HG02798 (cell line): ENCODE measurements around the gene PRKCE.
"Not testable (repeated sequence)": the region's sequence is repeated elsewhere in the genome, so short reads cannot be mapped to it uniquely, and the experiment has no call there.

Experiments
- ATAC-seq: cut with Tn5 transposase; IDR thresholded peaks from one replicate; pipeline ENCODE4 v1.9.1; 2021; ENCODE audit warnings: mild to moderate bottlenecking; ENCODE audit not compliant: unreplicated experiment, poor library complexity

Gene PRKCE

GRCh38 chr2:46183426-46183825, 532.0 kb downstream of the PRKCE start:
- no peak for ATAC-seq

- ATAC-seq = no peak
Measured at GRCh38 chr2:46184794-46185583, 533.5 kb downstream of the PRKCE start.

GRCh38 chr2:46187112-46187618, 535.7 kb downstream of the PRKCE start:
- peak; percentile 69 for ATAC-seq

- no peak for ATAC-seq
Measured at GRCh38 chr2:46188041-46188716, 536.7 kb downstream of the PRKCE start.

- no peak for ATAC-seq
Measured at GRCh38 chr2:46193356-46193755, 541.9 kb downstream of the PRKCE start.

GRCh38 chr2:46193855-46194254, 542.4 kb downstream of the PRKCE start:
- no peak for ATAC-seq

DNA sequence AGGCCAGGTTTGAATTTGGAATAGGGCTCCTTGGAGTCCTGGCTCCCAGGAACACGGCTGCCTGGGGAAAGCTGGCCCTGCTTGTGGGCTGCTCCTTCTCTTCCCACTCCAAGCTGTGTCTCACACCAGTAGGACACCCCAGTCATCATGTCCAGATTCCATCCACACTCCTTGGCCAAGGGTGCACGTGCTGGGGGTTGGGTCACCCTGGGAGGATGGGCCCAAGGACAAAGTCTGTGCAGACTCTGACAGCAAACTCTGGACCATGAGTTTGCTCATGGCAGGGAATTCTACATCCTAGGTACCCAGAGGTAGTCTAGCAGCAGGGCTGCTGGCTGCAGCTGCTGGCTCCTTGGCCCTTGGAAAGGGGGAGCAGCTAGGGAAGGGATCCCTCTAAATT, 543.4 kb downstream of the PRKCE start:
- ATAC-seq = no peak

DNA sequence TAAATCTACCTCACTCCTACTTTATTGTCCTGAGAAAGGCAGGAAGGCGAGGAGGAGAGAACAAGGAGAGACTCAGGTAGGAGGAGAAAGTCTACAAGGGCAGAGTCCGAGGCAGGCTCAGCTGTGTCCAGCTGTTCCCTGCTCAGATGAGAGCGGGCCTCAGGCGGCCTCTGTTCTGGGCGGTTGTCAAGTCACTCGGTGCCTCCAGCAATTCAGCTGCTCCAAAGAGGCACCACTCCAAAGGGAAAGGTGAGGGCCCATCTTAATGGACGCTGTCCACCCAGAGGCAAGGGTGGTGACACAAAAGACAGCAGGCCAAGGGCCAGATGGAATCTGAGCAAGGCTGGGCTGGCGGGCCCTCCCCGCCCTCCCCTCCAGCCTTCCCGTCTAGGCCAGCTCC, 544.3 kb downstream of the PRKCE start:
- ATAC-seq = no peak

GRCh38 chr2:46196871-46197462, 545.5 kb downstream of the PRKCE start:
- no peak for ATAC-seq

GRCh38 chr2:46197672-46198071, 546.2 kb downstream of the PRKCE start:
- ATAC-seq = no peak

GRCh38 chr2:46198164-46198883, 546.8 kb downstream of the PRKCE start:
- no peak for ATAC-seq

DNA sequence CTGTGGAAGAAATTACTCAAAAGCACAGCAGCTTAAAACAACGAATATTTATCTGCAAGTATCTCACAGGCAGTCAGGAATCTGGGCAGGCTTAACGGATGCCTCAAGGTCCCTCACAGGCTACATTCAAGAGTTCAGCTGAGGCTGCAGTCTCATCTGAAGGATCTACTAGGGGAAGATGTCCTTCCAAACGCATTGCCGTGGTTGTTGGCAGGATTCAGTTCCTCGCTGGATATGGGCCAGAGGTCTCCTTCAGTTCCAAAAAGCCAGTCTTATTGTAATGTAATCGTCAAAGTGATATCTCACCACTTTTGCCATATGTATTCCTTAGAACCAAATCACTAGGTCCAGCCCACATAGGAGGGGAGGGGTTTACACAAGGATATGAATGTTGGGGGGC, 547.5 kb downstream of the PRKCE start:
- ATAC-seq = no peak

DNA sequence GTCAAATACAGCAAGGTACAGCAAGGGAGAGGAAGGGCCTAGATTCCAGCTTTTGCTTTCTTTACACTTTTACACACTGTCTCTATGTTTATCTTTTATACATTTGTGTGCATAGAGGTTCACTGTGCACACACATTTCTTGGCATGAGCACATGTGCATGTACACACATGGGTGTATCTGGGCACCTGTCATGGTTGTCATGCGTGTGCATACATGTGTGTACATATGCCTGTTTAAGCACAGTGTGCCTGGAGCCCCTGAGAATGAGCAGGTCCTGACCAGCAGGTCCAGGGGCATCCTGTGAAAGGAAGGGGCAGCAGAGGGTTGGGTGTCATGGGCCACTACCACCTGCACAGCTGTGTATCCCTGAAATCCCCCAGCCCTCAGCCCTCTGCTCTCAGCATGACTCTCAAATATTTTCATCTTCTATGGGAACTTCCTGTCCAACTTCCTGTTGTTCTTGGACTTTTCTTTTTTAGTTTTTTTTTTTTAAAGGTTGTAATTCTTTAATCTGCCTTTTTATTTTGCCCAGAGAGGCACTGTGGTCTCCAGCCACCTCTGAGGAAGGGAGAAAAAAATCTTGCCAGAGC, 548.7 kb downstream of the PRKCE start:
- no peak for ATAC-seq

GRCh38 chr2:46200861-46201605, 549.6 kb downstream of the PRKCE start:
- ATAC-seq = no peak

DNA sequence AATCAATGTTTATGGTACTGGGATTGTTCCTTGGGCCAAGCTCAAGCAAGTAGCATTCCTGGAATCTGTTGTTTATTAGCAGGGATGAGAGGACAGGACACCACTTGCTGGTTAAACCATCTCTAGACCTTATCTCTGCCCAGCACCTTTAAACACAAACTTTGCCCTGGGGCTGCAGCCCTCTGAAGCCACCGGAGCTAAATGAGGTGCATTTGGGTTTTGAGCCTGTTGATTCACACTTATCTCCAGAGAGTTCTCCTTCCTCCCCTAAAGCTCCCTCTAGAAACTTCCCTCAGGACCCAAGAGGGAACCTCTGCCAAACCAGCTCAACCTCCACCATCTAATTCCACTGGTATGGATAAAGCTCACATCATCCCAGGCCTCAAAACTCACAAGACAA, 551.0 kb downstream of the PRKCE start:
- ATAC-seq = no peak

DNA sequence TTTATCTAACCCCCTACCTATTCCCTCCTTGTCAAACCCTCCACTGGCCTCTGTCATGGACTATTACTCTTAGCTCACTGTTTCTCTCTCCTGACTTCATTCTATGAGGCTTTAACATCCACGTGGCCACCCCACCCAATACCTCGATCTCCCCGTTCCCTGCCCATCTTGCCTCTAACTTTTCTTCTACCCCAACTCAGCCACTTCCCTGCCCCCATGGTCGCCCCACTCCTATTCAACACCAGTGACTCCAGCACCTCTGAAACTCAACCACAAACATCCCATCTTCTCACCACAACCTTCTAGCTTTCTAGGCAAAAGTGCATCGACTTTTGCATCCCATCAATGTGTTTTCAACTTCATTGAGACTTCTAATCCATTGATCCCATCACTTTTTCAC, 551.5 kb downstream of the PRKCE start:
- no peak for ATAC-seq

- not testable (repeated sequence) for ATAC-seq
Measured at GRCh38 chr2:46203636-46204035, 552.2 kb downstream of the PRKCE start.

DNA sequence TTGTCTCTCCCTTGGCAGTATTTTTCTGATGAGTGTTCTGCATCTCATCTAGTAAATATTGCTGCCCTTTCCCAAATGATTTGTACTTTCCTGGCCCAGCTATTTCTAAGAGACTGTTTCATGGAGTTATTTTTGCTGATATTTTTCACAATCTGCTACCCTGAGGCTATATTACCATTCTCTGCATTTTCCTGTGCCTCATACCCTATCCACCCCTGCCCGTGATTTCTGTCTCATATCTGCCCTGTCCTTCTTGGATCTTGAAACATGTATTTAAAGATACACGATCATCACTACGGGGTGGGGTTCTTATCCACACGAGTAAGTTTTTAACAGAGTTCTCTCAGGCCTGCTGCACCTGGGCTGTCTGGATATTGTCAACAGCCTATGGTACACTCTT, 556.1 kb downstream of the PRKCE start:
- ATAC-seq = no peak

GRCh38 chr2:46208766-46209165, 557.3 kb downstream of the PRKCE start:
- no peak for ATAC-seq

GRCh38 chr2:46210063-46210462, 558.6 kb downstream of the PRKCE start:
- no peak for ATAC-seq
